K562 (cell line): ENCODE data around the gene F2RL2. TPM values are rescaled to one million over a fixed set of nuclear protein-coding genes. Genes with fewer than 3 reads are reported as not detected.

Experiments
- ATAC-seq: fragments of 200-7000 bp; cut with Tn5 transposase; 3 replicates; pipeline ENCODE4 v1.9.1; 2020; ENCODE audit warnings: moderate library complexity
- BruUV-seq: library from RNA; stranded (reverse); fragments of 400-500 nt; replicated peaks from 2 replicates; lab custom pipeline; 2021; lab: Mats Ljungman, UMichigan
- CTCF ChIA-PET: fragments of 300-600 bp; formaldehyde crosslinking; extraction: SDS; loops from one replicate; lab custom pipeline; 2021; ENCODE audit warnings: low intra/inter-chr PET ratio; lab: Yijun Ruan, JAX
- POLR2A ChIA-PET: fragments of 300-600, 350-650 bp; sonication (Branson Sonifier 250); formaldehyde crosslinking; extraction: SDS; loops from one replicate; lab custom pipeline; 2021; ENCODE audit warnings: antibody characterized with exemption, inconsistent platforms; lab: Yijun Ruan, JAX
- DNase-seq, 4 experiments: peaks; one replicate each; pipeline versions ENCODE4 v3.0.0 to v3.0.0-alpha.2; 2011 to 2018; ENCODE audit warnings: low spot score in 3 of 4, mixed read lengths in 3 of 4; ENCODE audit errors: extremely low read depth in 1 of 4
- FAIRE-seq: peaks from 2 replicates; lab custom pipeline; 2011; peaks lifted over from hg19 to GRCh38; lab: Jason Lieb, UNC
- H2AFZ ChIP-seq: 2 replicates; pipeline ENCODE4 v1.6.0; 2011; ENCODE audit warnings: low read depth, low read length, control low read depth, inconsistent platforms
- H3K27ac ChIP-seq: fragments of 200-600 bp; 3 replicates; pipeline ENCODE4 v1.8.0; 2011; ENCODE audit warnings: low read depth, mild to moderate bottlenecking, control low read depth, inconsistent platforms, low read length, moderate library complexity, mixed read lengths; ENCODE audit errors: extremely low read depth
- H3K27me3 ChIP-seq, 2 experiments: fragments of 300-600 bp in 1 of 2; 2 replicates in 1 of 2; 3 replicates in 1 of 2; pipeline versions ENCODE4 v1.6.0 to v1.8.0; 2011; ENCODE audit warnings: inconsistent platforms in 2 of 2, low read length in 2 of 2, mild to moderate bottlenecking in 1 of 2, mixed read lengths in 1 of 2, moderate library complexity in 1 of 2; ENCODE audit not compliant: control insufficient read depth in 2 of 2, insufficient read depth in 2 of 2
- H3K36me3 ChIP-seq: fragments of 300-600 bp; 3 replicates; pipeline ENCODE4 v1.8.0; 2011; ENCODE audit warnings: mild to moderate bottlenecking, low read length, inconsistent platforms; ENCODE audit not compliant: control insufficient read depth, insufficient read depth
- H3K4me1 ChIP-seq, 2 experiments: fragments of 200-600 bp in 1 of 2; replicated peaks in 1 of 2; 2 replicates in 1 of 2; 3 replicates in 1 of 2; pipeline versions ENCODE4 v1.5.1 to v1.8.0; 2011; ENCODE audit warnings: inconsistent platforms in 2 of 2, low read length in 2 of 2, mild to moderate bottlenecking in 1 of 2, mixed read lengths in 1 of 2, moderate library complexity in 1 of 2; ENCODE audit not compliant: control insufficient read depth in 2 of 2, insufficient read depth in 2 of 2
- H3K4me2 ChIP-seq: 2 replicates; pipeline ENCODE4 v1.6.1; 2011; ENCODE audit warnings: low read length, control low read depth, inconsistent platforms, mixed read lengths; ENCODE audit not compliant: insufficient read depth
- H3K4me3 ChIP-seq: fragments of 200-600 bp; sonication (generic), shearing (Covaris generic); 2 replicates; pipeline ENCODE4 v1.5.1; 2016; ENCODE audit warnings: control low read depth, inconsistent platforms
- H3K79me2 ChIP-seq: fragments of 200-600 bp; 3 replicates; pipeline ENCODE4 v1.8.0; 2011; ENCODE audit warnings: low read length, inconsistent platforms; ENCODE audit not compliant: control insufficient read depth, insufficient read depth
- H3K9ac ChIP-seq, 2 experiments: 2 replicates each; pipeline versions ENCODE4 v1.6.0 to v1.6.1; 2011; ENCODE audit warnings: low read depth in 2 of 2, low read length in 2 of 2, control low read depth in 1 of 2, inconsistent platforms in 1 of 2, mild to moderate bottlenecking in 1 of 2, mixed read lengths in 1 of 2; ENCODE audit not compliant: insufficient read depth in 1 of 2
- H3K9me1 ChIP-seq: one replicate; pipeline ENCODE4 v1.6.0; 2011; ENCODE audit warnings: inconsistent platforms, mild to moderate bottlenecking, low read length, moderate library complexity; ENCODE audit not compliant: control insufficient read depth, insufficient read depth
- H3K9me3 ChIP-seq: replicated peaks from 2 replicates; pipeline ENCODE4 v1.5.1; 2011; ENCODE audit warnings: low read depth, low read length, inconsistent platforms; ENCODE audit not compliant: control insufficient read depth, insufficient read depth
- H4K20me1 ChIP-seq: replicated peaks from 2 replicates; pipeline ENCODE4 v1.6.1; 2011; ENCODE audit warnings: low read length, inconsistent platforms, mixed read lengths; ENCODE audit not compliant: control insufficient read depth, insufficient read depth
- RBM34 ChIP-seq: fragments of 200-400 bp; formaldehyde crosslinking; IDR thresholded peaks from 2 replicates; pipeline ENCODE4 v1.6.1; 2018; ENCODE audit warnings: low read length, borderline replicate concordance; ENCODE audit not compliant: insufficient read depth
- THRA ChIP-seq: fragments of 450-650 bp; IDR thresholded peaks from 2 replicates; pipeline ENCODE4 v1.6.1; 2017; ENCODE audit warnings: mild to moderate bottlenecking, moderate library complexity
- ZNF507 ChIP-seq: conservative IDR thresholded peaks from 2 replicates; pipeline ENCODE4 v1.6.1; 2017; ENCODE audit warnings: missing genetic modification characterization, missing compliant biosample characterization
- WGBS: fragments of 100-300 bp; shearing (Covaris generic); methylation state at CpG from one replicate; pipeline ENCODE4 v1.1.6; 2016; ENCODE audit warnings: low coverage, mixed read lengths; ENCODE audit not compliant: insufficient coverage; ENCODE audit errors: missing lambda C conversion rate; 5-methylcytosine and 5-hydroxymethylcytosine counted together
- in situ Hi-C: fragments of 300-500 bp; cut with MboI; formaldehyde crosslinking; loops from 4 replicates; pipeline ENCODE4 v1.15.0; 2018; ENCODE audit warnings: inconsistent platforms, mixed read lengths
- intact Hi-C: fragments of 100-400 bp; cut with micrococcal nuclease; formaldehyde crosslinking; loops from 2 replicates; pipeline ENCODE4 v1.14.2; 2022
- polyA plus RNA-seq, 8 experiments: library from polyadenylated mRNA; depleted of rRNA in 4 of 8; stranded (reverse) in 5 of 8; unstranded in 3 of 8; fragments of >200 nt; fragmentation: Nextera tagmentation in 2 of 8; fragmentation: Illumina TruSeq in 1 of 8; extraction: Ambion mirVana in 2 of 8; extraction: Trizol in 1 of 8; gene quantifications; 2 replicates each; pipeline versions ENCODE4 v1.2.1 to v1.2.3, GENCODE V29; 2011 to 2014; ENCODE audit warnings: inconsistent platforms in 1 of 8, missing spikeins in 1 of 8
- total RNA-seq, 7 experiments: library from RNA; depleted of rRNA in 6 of 7; stranded (reverse); fragments of >200 nt in 6 of 7; fragmentation: Illumina TruSeq in 2 of 7; extraction: Trizol in 2 of 7; gene quantifications; 2 replicates each; pipeline versions ENCODE4 v1.2.1 to v1.2.3, GENCODE V29; 2011 to 2021; ENCODE audit warnings: low replicate concordance in 1 of 7

Gene F2RL2
- total and polyA plus RNA-seq, 9 of the 15 experiments (the other 6 are each of a cell fraction or from before 2014, with no cell fraction given) = 0.03 to 0.12 (median 0.06) TPM; not detected in 3

DNA sequence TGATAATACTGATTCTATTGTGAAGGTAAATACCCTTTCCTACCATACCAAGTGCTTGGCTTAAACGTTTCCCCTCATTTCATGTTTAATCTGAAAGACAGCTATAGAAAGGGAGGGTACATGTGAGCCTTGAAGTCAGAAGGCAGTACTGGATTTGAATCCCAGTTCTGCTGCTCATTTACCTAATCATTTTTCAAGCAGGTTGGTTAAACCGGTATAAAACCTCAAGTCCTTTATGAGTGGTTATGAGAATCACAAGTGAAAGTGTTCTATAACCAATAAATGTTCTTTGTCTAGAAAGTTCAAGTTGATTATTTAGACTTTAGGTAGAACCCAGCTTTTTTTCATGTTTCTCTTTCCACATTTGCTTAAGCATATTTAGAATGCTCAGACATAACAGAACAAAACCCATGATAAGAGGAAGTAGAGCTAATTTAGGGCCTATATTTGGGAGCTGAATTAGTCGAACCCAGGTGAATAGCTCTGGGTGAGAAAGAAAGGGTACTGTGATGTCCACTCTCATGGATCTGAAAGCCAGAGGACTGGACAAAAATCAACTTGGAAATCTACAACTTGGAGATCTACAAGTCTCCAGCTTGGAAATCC, 29.7 kb upstream of the F2RL2 start:
- DNase-seq = no peak
- no peak overlapping the region for H2AFZ ChIP-seq
- no peak overlapping the region for H3K27ac ChIP-seq
- in situ Hi-C loops (no loop called here), intact Hi-C loops (no loop called here)
- WGBS = 51% methylated on average over 3 of the region's 3 CpGs
- H3K9ac ChIP-seq = no peak overlapping the region
- no peaks in the 10 kb centered on the region for H4K20me1 ChIP-seq
- BruUV-seq = no TSS peak
- H3K9me3 ChIP-seq = peaks cover 11% of the 10 kb centered on the region
- no peak for ATAC-seq
- H3K27me3 ChIP-seq = no peaks in the 10 kb centered on the region
- H3K4me1 ChIP-seq = peaks cover 4 to 12% of the 10 kb centered on the region in 2 experiments; a peak in 3 of 5 replicates
- ChIA-PET CTCF (no interaction called here), POLR2A (interaction anchor here (1.5 kb wide), 1 partner anchor 51 kb away, joined by 4 read pairs; no protein-coding TSS in a partner anchor)
- H3K36me3 ChIP-seq = no peaks in the 10 kb centered on the region; the same call in 2 of the 3 replicates
- no peak overlapping the region for H3K4me3 ChIP-seq
- no peak for FAIRE-seq
- TF ChIP-seq THRA = no peak
- TF ChIP-seq ZNF507 (tag) = peak; percentile 27; the same call in 1 of the 2 replicates
- no peak for TF ChIP-seq RBM34
- H3K79me2 ChIP-seq = no peaks in the 10 kb centered on the region
- no peaks in the 10 kb centered on the region for H3K9me1 ChIP-seq
- no peak overlapping the region for H3K4me2 ChIP-seq
